DND-41 (cell line): ENCODE data around the gene CREB1.

ENCODE experiments used
- CTCF ChIP-seq: IDR thresholded peaks from 2 replicates; pipeline ENCODE4 v1.5.1; 2012; ENCODE audit warnings: borderline replicate concordance, low read length, moderate library complexity, mild to moderate bottlenecking; ENCODE audit not compliant: poor library complexity, severe bottlenecking; ENCODE audit errors: extremely low read depth
- EZH2 ChIP-seq: IDR thresholded peaks from 3 replicates; pipeline ENCODE4 v1.6.1; 2012; ENCODE audit warnings: borderline replicate concordance, low read depth, mild to moderate bottlenecking, moderate library complexity, low read length, inconsistent platforms; ENCODE audit not compliant: severe bottlenecking

GRCh38 chr2:207606829-207607228 lies 77.1 kb downstream of the CREB1 start:
- no peak for TF ChIP-seq CTCF
- TF ChIP-seq EZH2: no peak
